ENCODE data around the gene AGPAT1. TPM values are rescaled to one million over a fixed set of nuclear protein-coding genes. Genes with fewer than 3 reads are reported as not detected.

The AGPAT1 gene
- total and polyA plus RNA-seq, 2 of the 13 experiments (the other 11 are each of a cell fraction or from before 2014, with no cell fraction given), result 51.3 to 139 TPM

DNA sequence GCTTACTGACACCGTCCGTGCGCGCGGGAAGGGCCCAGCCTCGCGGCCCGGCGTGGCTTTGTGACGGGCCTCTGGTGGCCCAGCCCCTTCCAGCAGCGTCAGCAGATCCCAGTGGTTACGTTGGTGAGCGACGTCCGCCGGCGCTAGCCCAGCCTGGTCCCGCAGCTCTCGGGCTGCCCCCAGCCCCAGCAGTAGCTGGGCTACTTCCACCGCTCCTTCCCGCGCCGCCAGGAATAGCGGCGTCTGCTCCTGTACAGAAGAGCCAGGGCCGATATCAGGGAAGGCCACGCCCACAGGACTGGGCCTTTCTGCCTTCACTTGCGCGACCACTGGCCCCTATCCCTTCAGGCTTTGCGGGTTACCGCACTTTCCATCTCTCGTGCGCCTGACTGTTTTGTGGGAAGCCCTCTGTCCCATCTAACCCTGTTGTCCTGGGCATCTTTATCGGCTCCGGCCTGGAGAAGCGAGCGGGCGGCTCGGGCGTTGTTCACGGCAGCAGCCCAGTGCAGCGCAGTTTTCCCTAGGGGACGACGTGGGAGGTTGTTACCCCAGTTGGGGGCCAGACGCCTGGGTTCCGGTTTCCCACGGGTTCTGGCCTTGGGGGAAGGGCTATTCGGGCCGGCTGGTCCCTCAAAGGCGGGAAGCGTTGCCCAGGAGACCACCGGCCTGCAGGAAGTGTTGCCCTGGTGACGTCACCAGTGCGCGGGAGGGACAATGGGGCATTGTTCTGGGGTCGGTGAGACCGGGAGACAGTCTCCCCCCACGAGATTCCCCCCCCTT, 20.2 kb upstream of the AGPAT1 start (continued):
- TF ChIP-seq, protein P1, sequence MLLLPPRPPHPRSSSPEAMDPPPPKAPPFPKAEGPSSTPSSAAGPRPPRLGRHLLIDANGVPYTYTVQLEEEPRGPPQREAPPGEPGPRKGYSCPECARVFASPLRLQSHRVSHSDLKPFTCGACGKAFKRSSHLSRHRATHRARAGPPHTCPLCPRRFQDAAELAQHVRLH (CRISPR knock-in tag; IDR thresholded peaks at IDR 0.05; ENCODE audit: borderline replicate concordance, low read depth), result no peak; the same call in 1 of the 2 replicates
- peak; percentile 72; the same call in 1 of the 2 replicates for TF ChIP-seq ZNF766 (CRISPR knock-in tag; IDR thresholded peaks at IDR 0.05; ENCODE audit: borderline replicate concordance)
- no peak for TF ChIP-seq NFKBIZ (CRISPR knock-in tag; IDR thresholded peaks at IDR 0.05)
- TF ChIP-seq HOXD1 (CRISPR knock-in tag; IDR thresholded peaks at IDR 0.05), result no peak
- TF ChIP-seq, protein P2, sequence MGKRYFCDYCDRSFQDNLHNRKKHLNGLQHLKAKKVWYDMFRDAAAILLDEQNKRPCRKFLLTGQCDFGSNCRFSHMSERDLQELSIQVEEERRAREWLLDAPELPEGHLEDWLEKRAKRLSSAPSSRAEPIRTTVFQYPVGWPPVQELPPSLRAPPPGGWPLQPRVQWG (CRISPR knock-in tag; IDR thresholded peaks at IDR 0.05; ENCODE audit: borderline replicate concordance, low read depth), result no peak
- peak; percentile 11; the same call in 1 of the 2 replicates for TF ChIP-seq SP4 (CRISPR knock-in tag; IDR thresholded peaks at IDR 0.05)
- no peak for TF ChIP-seq NFRKB (IDR thresholded peaks at IDR 0.05)
- TF ChIP-seq, protein P3, sequence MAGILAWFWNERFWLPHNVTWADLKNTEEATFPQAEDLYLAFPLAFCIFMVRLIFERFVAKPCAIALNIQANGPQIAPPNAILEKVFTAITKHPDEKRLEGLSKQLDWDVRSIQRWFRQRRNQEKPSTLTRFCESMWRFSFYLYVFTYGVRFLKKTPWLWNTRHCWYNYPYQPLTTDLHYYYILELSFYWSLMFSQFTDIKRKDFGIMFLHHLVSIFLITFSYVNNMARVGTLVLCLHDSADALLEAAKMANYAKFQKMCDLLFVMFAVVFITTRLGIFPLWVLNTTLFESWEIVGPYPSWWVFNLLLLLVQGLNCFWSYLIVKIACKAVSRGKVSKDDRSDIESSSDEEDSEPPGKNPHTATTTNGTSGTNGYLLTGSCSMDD (CRISPR knock-in tag; IDR thresholded peaks at IDR 0.05), result no peak
- TF ChIP-seq, protein P4, sequence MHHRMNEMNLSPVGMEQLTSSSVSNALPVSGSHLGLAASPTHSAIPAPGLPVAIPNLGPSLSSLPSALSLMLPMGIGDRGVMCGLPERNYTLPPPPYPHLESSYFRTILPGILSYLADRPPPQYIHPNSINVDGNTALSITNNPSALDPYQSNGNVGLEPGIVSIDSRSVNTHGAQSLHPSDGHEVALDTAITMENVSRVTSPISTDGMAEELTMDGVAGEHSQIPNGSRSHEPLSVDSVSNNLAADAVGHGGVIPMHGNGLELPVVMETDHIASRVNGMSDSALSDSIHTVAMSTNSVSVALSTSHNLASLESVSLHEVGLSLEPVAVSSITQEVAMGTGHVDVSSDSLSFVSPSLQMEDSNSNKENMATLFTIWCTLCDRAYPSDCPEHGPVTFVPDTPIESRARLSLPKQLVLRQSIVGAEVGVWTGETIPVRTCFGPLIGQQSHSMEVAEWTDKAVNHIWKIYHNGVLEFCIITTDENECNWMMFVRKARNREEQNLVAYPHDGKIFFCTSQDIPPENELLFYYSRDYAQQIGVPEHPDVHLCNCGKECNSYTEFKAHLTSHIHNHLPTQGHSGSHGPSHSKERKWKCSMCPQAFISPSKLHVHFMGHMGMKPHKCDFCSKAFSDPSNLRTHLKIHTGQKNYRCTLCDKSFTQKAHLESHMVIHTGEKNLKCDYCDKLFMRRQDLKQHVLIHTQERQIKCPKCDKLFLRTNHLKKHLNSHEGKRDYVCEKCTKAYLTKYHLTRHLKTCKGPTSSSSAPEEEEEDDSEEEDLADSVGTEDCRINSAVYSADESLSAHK (CRISPR knock-in tag; IDR thresholded peaks at IDR 0.05; ENCODE audit: borderline replicate concordance), result peak; percentile 53; the same call in 1 of the 2 replicates
- TF ChIP-seq, protein P5, sequence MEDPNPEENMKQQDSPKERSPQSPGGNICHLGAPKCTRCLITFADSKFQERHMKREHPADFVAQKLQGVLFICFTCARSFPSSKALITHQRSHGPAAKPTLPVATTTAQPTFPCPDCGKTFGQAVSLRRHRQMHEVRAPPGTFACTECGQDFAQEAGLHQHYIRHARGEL (CRISPR knock-in tag; IDR thresholded peaks at IDR 0.05), result no peak
- TF ChIP-seq, protein P6, sequence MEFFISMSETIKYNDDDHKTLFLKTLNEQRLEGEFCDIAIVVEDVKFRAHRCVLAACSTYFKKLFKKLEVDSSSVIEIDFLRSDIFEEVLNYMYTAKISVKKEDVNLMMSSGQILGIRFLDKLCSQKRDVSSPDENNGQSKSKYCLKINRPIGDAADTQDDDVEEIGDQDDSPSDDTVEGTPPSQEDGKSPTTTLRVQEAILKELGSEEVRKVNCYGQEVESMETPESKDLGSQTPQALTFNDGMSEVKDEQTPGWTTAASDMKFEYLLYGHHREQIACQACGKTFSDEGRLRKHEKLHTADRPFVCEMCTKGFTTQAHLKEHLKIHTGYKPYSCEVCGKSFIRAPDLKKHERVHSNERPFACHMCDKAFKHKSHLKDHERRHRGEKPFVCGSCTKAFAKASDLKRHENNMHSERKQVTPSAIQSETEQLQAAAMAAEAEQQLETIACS (CRISPR knock-in tag; IDR thresholded peaks at IDR 0.05), result peak; percentile 80
- TF ChIP-seq MED13 (CRISPR knock-in tag; IDR thresholded peaks at IDR 0.05), result peak; percentile 25; the same call in 1 of the 2 replicates
- no peak for TF ChIP-seq SMC3 (IDR thresholded peaks at IDR 0.05; ENCODE audit: low read length)
- TF ChIP-seq, protein P7, sequence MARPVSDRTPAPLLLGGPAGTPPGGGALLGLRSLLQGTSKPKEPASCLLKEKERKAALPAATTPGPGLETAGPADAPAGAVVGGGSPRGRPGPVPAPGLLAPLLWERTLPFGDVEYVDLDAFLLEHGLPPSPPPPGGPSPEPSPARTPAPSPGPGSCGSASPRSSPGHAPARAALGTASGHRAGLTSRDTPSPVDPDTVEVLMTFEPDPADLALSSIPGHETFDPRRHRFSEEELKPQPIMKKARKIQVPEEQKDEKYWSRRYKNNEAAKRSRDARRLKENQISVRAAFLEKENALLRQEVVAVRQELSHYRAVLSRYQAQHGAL (CRISPR knock-in tag; IDR thresholded peaks at IDR 0.05; ENCODE audit: not compliant biosample characterization), result peak; percentile 58
- TF ChIP-seq ZNF878 (CRISPR knock-in tag; IDR thresholded peaks at IDR 0.05), result peak; percentile 91; the same call in 1 of the 2 replicates
- TF ChIP-seq, protein P8, sequence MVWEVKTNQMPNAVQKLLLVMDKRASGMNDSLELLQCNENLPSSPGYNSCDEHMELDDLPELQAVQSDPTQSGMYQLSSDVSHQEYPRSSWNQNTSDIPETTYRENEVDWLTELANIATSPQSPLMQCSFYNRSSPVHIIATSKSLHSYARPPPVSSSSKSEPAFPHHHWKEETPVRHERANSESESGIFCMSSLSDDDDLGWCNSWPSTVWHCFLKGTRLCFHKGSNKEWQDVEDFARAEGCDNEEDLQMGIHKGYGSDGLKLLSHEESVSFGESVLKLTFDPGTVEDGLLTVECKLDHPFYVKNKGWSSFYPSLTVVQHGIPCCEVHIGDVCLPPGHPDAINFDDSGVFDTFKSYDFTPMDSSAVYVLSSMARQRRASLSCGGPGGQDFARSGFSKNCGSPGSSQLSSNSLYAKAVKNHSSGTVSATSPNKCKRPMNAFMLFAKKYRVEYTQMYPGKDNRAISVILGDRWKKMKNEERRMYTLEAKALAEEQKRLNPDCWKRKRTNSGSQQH (CRISPR knock-in tag; IDR thresholded peaks at IDR 0.05; ENCODE audit: low read depth), result peak; percentile 49; the same call in 1 of the 2 replicates
- TF ChIP-seq TCF7L2 (IDR thresholded peaks at IDR 0.05; ENCODE audit: low read depth, low read length), result no peak
- TF ChIP-seq ZSCAN31 (CRISPR knock-in tag; IDR thresholded peaks at IDR 0.05; ENCODE audit: low read depth), result no peak
- TF ChIP-seq, protein P9, sequence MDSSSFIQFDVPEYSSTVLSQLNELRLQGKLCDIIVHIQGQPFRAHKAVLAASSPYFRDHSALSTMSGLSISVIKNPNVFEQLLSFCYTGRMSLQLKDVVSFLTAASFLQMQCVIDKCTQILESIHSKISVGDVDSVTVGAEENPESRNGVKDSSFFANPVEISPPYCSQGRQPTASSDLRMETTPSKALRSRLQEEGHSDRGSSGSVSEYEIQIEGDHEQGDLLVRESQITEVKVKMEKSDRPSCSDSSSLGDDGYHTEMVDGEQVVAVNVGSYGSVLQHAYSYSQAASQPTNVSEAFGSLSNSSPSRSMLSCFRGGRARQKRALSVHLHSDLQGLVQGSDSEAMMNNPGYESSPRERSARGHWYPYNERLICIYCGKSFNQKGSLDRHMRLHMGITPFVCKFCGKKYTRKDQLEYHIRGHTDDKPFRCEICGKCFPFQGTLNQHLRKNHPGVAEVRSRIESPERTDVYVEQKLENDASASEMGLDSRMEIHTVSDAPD (CRISPR knock-in tag; IDR thresholded peaks at IDR 0.05), result 0 out of 2 replicates have a peak, but pooled peaks have one; percentile 16
